GM12891 (cell line): ENCODE results near the gene TM9SF1.

Experiments
- PAX5 ChIP-seq: IDR thresholded peaks from 2 replicates; pipeline ENCODE4 v1.6.1; 2011; ENCODE audit warnings: low read length, moderate library complexity, mild to moderate bottlenecking; ENCODE audit not compliant: insufficient read depth, severe bottlenecking
- POLR2A ChIP-seq: IDR thresholded peaks from 2 replicates; pipeline ENCODE4 v1.6.1; 2011; ENCODE audit warnings: low read depth, low read length, control low read depth
- POLR2AphosphoS5 ChIP-seq: IDR thresholded peaks from 2 replicates; pipeline ENCODE4 v1.6.1; 2011; ENCODE audit warnings: low read depth, low read length, control low read depth
- POU2F2 ChIP-seq: IDR thresholded peaks from 2 replicates; pipeline ENCODE4 v1.6.1; 2011; ENCODE audit warnings: low read depth, mild to moderate bottlenecking, control low read depth, low read length, moderate library complexity
- SPI1 ChIP-seq: IDR thresholded peaks from 2 replicates; pipeline ENCODE4 v1.6.1; 2011; ENCODE audit warnings: low read depth, low read length, control low read depth
- TAF1 ChIP-seq: IDR thresholded peaks from 2 replicates; pipeline ENCODE4 v1.6.1; 2011; ENCODE audit warnings: low read depth, low read length, control low read depth

- TF ChIP-seq POLR2A, result no peak
- TF ChIP-seq TAF1, result no peak
- TF ChIP-seq POLR2AphosphoS5, result no peak
- no peak for TF ChIP-seq SPI1
- no peak for TF ChIP-seq PAX5
- no peak for TF ChIP-seq POU2F2
Measured at GRCh38 chr14:24151404-24152080, 43.7 kb downstream of the TM9SF1 start.
